ENCODE data around the gene CFC1. TPM values are rescaled to one million over a fixed set of nuclear protein-coding genes. Genes with fewer than 3 reads are reported as not detected.
"Not testable (repeated sequence)": the region's sequence is repeated elsewhere in the genome, so short reads cannot be mapped to it uniquely, and the experiment has no call there.

Gene CFC1
- total RNA-seq, 2 donors from 2014 or later: not detected

DNA sequence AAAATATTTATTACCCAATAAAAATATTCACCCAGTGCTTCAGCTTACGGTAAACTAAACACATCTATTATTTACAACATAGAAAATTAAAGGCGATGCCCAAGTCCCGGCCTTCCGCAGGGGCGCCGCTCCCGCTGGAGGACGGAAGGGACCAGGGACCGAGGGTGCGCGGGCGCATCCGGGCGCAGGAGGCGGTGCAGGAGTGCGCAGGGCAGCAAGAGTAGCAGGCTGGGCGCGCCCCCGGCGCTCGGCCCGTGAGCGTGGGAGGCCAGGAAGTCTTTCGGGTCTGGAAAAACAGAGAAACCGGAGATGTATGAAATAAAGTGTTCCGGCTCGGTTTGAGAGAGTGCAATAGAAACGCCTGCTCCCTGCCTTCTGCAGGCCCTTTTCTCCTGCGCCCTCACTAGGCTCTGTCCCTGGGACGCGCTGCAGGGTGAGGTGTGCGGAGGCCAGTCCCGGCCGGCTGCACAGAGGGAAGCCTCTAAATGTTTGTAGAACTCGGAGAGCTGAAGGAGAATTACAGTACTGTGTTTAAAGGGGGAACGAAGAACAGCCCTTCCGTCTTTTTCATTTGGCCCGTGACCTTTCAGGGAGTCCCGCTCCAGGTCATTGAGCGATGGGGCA is 6.5 kb downstream of the CFC1 start:
- ATAC-seq (replicated peaks); H3K36me3 Mint-ChIP-seq (ENCODE audit: low read depth); H3K4me1 Mint-ChIP-seq; H3K27ac Mint-ChIP-seq; H3K4me3 Mint-ChIP-seq; H3K27me3 Mint-ChIP-seq; H3K9me3 Mint-ChIP-seq: not testable (repeated sequence)

DNA sequence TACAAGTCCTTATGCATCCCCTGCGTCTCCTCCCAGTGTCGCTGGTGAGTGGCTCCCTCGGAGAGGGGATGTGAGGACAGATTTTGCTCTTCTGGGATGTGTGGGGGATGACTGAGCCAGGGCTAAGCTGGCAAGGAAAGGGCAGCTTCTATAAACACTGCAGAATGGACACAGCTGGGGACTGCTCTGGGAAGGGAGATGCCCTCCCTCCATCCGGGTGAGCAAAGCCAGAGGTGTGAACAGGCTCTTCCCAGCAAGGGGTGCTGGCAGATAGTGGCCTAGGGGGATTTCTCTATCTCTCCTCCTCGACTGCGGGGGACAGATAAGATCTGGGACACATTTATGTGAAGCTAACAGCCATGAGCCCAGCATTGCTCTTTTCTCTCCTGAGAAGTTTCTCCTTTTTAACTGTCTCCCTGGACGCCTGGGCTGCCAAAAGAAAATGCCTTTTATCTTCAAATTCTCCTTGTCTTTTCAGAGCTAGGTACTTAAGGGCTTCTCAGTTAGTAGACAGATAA is 8.5 kb downstream of the CFC1 start:
- H3K4me3 Mint-ChIP-seq: not testable (repeated sequence)

DNA sequence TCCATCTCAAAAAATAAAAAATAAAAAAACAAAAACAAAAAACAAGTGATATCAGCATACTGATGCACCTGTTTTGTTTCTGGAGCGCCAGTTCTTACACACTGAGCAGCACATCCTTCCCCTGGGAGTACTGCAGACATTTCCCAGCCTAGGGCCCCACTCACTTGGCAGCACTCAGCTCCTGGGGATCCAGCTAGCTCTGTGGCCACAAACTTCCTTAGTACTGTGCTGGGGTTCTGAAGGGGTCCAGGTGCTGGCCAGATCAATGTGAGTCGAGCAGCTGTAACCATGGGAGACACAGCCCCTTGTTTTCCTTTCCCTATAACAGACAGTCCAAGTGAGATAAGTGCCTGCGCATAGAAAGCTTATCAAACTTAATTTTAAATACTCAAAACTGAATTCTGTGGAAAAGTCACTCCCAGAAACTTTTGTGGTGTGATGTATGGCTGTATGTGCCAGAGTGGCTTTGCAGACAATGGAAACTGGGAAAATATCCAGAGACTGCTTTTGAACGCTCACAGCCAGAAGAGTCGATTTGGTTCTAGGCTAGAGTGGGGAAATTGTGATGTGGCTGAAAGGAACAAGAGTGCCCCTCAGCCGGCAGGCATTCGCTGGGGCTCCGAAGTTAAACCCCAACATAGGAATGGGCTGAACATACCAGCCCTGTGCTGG is 9.1 kb downstream of the CFC1 start:
- H3K4me3 Mint-ChIP-seq; H3K27me3 Mint-ChIP-seq; ATAC-seq (replicated peaks); H3K27ac Mint-ChIP-seq; H3K4me1 Mint-ChIP-seq; H3K9me3 Mint-ChIP-seq; H3K36me3 Mint-ChIP-seq (ENCODE audit: low read depth): not testable (repeated sequence)

More for the DNA sequence above, 8.5 kb downstream of the CFC1 start:
- not testable (repeated sequence) for H3K27ac Mint-ChIP-seq; H3K9me3 Mint-ChIP-seq; ATAC-seq (replicated peaks); H3K27me3 Mint-ChIP-seq; H3K36me3 Mint-ChIP-seq (ENCODE audit: low read depth); H3K4me1 Mint-ChIP-seq

DNA sequence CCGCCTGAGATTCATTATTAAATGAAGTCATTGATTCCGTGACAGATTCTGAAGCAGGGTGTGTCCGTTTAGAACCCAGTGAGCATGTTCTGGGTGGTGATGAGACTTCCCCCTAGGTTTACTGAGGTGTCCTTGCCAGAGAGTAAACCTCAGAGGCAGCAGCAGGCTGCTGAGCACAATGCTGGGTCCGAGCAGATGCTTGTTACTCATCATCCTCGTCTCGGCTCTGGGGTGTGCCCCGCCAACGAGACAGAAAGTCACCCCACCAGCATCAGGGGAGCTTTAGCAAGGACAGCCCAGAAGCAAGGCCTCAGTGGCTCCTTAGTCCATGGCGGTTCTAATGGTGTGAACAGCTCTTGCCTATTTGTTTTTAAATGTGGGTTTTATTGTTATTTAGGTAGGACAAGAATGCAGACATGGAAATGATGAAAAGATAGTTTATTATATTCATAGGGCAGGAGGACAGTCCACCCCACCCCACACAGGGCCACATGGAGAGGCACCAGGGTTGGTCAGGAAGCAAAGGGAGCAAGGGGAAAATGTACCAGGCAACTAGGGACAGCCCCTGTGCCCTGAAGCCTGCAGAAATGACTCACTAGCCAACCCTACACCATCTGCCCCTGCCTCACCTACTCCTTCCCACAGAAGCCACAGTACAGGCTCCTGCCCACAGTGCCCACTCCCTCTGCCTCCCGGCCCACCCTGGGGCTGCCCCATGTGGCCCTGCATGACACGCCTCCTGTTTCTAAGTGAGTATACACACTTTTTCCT is 10.5 kb downstream of the CFC1 start:
- H3K4me1 Mint-ChIP-seq; H3K36me3 Mint-ChIP-seq (ENCODE audit: low read depth); H3K9me3 Mint-ChIP-seq; H3K4me3 Mint-ChIP-seq; H3K27ac Mint-ChIP-seq; H3K27me3 Mint-ChIP-seq: not testable (repeated sequence)
- ATAC-seq (replicated peaks): peak; percentile 96

DNA sequence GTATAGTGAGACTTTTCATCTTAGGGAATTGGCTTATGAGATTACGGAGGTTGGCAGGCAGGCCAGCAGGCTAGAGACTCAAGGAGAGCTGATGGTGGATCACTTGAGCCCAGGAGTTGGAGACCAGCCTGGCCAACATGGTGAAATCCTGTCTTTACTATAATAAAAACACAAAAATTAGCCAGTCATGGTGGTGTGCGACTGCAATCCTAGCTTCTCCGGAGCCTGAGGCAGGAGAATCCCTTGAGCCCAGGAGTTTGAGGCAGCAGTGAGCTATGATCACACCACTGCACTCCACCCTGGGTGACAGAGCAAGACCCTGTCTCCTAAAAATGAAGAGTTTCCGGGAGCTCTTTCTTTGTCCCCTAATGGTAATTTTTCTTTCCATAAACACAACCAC is 14.6 kb downstream of the CFC1 start:
- not testable (repeated sequence) for H3K9me3 Mint-ChIP-seq

DNA sequence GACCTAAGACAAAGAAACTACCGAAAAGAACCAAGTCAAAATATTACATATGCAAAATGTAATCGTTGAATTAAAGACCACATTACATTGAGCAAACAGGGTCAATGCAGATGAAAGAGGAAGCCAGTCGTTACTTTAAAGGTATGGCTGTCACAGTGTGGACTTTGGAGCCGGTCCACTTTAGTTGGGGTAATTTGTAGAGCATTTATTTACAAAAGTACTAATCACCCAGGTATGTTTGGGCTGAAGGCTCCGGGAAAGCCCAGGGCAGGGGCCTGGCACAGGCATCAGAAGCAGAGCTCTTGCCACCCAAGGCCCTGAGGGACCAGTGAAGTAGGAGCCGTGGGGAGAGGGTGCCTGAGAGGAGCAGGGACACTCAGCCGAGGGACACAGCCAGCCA is 15.8 kb downstream of the CFC1 start:
- ATAC-seq (replicated peaks); H3K4me3 Mint-ChIP-seq; H3K36me3 Mint-ChIP-seq (ENCODE audit: low read depth); H3K27ac Mint-ChIP-seq; H3K4me1 Mint-ChIP-seq; H3K9me3 Mint-ChIP-seq; H3K27me3 Mint-ChIP-seq: not testable (repeated sequence)

More for the DNA sequence above, 14.6 kb downstream of the CFC1 start:
- not testable (repeated sequence) for H3K27me3 Mint-ChIP-seq; ATAC-seq (replicated peaks); H3K36me3 Mint-ChIP-seq (ENCODE audit: low read depth); H3K4me3 Mint-ChIP-seq; H3K27ac Mint-ChIP-seq; H3K4me1 Mint-ChIP-seq

DNA sequence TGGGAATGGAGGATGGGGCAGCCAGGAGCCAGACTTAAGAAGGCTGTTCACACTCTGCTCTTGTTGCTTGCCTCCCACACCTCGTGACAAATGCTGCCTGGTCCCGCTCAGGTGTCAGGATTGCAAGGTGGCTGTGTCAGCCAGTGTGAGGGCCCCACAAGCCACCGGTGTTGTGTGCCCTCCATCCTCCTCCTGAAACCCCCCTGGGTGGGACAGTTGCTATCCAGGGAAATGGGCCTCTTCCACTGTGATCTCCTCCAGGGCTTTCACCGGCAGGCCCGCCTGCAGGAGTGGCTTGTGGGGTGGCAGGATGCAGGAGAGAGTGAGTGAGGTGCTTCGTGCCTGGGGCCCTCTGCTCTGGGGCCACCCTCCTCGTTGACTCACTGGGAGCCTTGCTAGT is 16.4 kb downstream of the CFC1 start:
- not testable (repeated sequence) for H3K4me1 Mint-ChIP-seq; ATAC-seq (replicated peaks); H3K27me3 Mint-ChIP-seq; H3K36me3 Mint-ChIP-seq (ENCODE audit: low read depth); H3K27ac Mint-ChIP-seq; H3K9me3 Mint-ChIP-seq; H3K4me3 Mint-ChIP-seq

DNA sequence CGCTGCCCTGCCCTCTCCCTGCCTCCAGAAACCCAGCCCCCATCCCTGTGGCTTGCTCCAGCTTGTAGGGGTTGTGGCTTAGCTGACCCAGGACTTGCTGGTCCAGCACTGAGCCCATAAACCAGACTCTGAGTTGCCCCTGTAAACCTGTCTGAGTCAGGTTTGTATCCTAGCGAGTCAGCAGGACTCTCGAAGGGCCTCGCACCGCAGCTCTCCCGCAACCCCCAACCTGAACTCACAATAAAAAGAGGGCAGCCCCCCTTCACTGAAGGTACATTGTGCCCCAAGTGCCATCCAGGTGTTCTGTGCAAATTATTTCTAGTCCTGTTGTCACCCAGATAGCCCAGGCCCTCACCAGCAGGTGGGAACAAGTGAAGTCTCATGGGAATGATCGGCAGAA is 17.9 kb downstream of the CFC1 start:
- not testable (repeated sequence) for ATAC-seq (replicated peaks); H3K4me3 Mint-ChIP-seq; H3K4me1 Mint-ChIP-seq; H3K27me3 Mint-ChIP-seq; H3K27ac Mint-ChIP-seq; H3K9me3 Mint-ChIP-seq; H3K36me3 Mint-ChIP-seq (ENCODE audit: low read depth)

DNA sequence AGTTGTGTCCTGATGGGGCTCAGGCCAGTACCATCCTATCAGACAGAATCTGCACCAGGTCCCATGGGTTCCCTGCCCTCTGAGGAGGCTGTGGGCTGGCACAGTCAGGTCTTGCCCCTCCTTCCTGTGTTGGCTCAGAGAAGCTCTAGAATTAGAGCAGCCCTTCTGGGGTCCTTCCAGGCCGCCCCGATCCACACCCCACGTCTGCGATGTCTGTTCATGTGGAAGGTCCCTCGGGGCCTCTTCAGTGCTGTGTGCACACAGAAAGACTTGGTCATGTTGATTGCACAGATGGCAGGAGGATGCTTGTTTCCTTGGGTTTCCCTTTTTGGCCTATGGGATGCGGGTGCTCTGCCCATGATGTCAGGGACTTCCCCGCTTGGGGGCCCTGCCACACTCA is 20.3 kb downstream of the CFC1 start:
- H3K27me3 Mint-ChIP-seq; H3K27ac Mint-ChIP-seq; ATAC-seq (replicated peaks); H3K9me3 Mint-ChIP-seq; H3K4me1 Mint-ChIP-seq; H3K36me3 Mint-ChIP-seq (ENCODE audit: low read depth); H3K4me3 Mint-ChIP-seq: not testable (repeated sequence)

DNA sequence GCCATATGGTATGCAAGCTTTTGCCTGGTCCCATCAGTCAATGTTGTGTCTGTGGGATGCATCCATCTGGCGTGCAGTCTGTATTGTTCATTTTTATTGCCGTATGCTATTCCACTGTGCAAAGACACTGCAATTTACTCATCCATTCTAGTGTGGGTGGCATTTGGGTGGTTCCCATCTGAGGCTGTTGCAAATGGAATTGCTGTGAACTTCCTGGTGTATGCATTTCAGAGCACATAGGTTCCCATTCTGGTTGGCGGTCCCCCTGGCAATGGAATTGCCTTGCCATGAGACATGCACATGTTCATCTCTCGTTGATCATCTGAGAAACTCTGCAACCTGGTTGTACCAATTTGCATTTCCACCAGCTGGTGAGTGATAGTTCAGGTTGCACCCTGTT is 21.8 kb downstream of the CFC1 start:
- ATAC-seq (replicated peaks); H3K27me3 Mint-ChIP-seq; H3K27ac Mint-ChIP-seq; H3K36me3 Mint-ChIP-seq (ENCODE audit: low read depth); H3K4me1 Mint-ChIP-seq; H3K4me3 Mint-ChIP-seq; H3K9me3 Mint-ChIP-seq: not testable (repeated sequence)

DNA sequence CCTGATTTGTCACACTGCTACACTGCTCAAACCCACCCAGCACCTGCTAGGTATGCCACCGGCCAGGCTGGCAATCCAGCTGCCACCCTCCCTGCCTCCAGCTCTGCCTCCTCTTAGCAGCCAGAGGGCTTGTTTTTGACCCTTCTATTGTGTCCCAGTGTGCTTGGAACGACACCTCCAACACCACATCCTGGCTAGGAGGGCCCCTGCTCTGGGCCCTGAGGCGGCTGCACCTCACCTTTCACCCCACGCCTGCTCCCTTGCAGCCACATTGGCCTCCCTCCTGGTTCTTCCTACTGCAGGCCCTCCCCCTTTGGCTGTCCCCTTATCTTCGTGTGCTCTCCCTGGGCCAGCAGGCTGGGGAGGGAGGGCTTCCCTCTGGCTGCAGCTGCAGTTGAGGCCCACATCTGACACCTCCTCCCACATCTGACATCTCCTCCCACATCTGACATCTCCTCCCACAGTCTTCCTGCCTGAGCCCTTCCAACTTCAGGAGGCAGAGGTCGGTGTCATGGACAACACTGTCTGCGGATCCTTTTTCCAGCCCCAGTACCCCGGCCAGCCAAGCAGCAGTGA is 23.1 kb downstream of the CFC1 start:
- H3K27ac Mint-ChIP-seq; H3K36me3 Mint-ChIP-seq (ENCODE audit: low read depth); H3K27me3 Mint-ChIP-seq; H3K4me3 Mint-ChIP-seq; H3K4me1 Mint-ChIP-seq; ATAC-seq (replicated peaks); H3K9me3 Mint-ChIP-seq: not testable (repeated sequence)

DNA sequence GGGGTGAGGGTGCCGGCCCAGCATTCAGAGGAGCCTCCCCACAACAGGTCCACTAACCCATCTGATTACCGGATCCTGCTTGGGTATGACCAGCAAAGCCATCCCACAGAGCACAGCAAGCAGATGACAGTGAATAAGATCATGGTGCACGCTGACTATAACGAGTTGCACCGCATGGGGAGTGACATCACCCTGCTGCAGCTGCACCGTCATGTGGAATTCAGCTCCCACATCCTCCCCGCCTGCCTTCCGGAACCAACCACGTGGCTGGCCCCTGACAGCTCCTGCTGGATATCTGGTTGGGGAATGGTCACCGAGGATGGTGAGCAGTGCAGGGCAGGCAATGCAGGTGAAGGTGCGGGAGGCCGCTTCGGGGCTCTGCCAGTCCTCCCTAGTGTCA is 25.1 kb downstream of the CFC1 start:
- H3K27me3 Mint-ChIP-seq; H3K27ac Mint-ChIP-seq; H3K4me3 Mint-ChIP-seq; H3K36me3 Mint-ChIP-seq (ENCODE audit: low read depth); ATAC-seq (replicated peaks); H3K9me3 Mint-ChIP-seq; H3K4me1 Mint-ChIP-seq: not testable (repeated sequence)

DNA sequence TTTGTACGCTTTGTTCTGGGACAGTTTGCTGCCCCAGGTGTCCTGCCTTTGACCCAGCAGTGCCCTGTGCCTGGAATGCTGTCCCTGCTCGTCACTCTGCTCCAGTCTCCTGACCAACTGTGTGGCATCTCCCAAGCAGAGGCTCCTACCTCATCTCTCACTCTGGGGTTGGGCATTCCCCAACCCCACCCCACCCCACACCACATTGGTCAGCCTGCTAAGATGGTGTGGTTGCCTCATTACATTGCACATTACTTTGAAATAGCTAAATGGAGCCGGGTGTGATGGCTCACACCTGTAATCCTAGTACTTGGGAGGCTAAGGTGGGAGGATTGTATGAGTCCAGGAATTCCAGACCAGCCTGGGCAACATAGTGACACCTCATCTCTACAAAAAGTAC is 27.4 kb downstream of the CFC1 start:
- not testable (repeated sequence) for H3K9me3 Mint-ChIP-seq; ATAC-seq (replicated peaks); H3K4me1 Mint-ChIP-seq; H3K27ac Mint-ChIP-seq; H3K27me3 Mint-ChIP-seq; H3K36me3 Mint-ChIP-seq (ENCODE audit: low read depth); H3K4me3 Mint-ChIP-seq

DNA sequence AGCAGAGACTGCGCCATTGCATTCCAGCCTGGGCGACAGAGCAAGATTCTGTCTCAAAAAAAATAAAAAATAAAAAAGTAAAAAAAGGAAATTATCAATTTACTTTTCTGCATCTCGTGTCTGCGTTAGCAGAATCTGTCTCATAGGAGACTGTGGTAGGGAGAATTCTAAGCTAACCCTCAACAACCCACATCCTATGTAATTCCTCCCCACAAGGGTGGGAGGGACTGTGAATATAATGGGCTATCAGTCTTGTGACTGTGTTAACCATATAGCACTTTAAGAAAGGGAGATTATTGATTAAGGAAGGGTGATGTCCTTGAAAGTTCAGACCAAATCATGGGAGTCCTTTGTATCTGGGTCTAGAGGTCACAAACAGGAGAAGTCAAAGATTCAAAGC is 33.2 kb downstream of the CFC1 start:
- ATAC-seq (replicated peaks); H3K9me3 Mint-ChIP-seq; H3K27me3 Mint-ChIP-seq; H3K27ac Mint-ChIP-seq; H3K4me3 Mint-ChIP-seq; H3K4me1 Mint-ChIP-seq; H3K36me3 Mint-ChIP-seq (ENCODE audit: low read depth): not testable (repeated sequence)

DNA sequence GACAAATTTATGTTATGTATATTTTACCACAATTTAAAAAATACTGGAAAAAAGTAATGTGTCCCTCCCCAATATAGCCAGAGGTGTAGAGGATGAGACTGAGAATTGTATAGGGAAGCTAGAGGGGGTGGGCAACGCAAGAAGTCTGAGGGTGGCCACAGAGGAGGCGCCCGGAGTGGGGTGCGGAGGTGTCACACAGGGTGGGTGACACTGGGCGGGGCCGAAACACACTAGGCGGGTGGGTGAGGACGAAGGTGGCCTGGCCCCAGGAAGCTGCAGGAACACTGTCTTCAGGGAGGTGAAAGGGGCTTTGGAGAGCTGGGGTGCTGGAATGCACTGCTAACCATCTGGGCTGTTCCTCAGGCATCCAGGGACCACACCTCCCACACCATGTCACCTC is 42.9 kb downstream of the CFC1 start:
- H3K9me3 Mint-ChIP-seq; H3K4me3 Mint-ChIP-seq; H3K36me3 Mint-ChIP-seq (ENCODE audit: low read depth); H3K27ac Mint-ChIP-seq; H3K27me3 Mint-ChIP-seq; ATAC-seq (replicated peaks); H3K4me1 Mint-ChIP-seq: not testable (repeated sequence)
